Loucy (cell line): ENCODE data around the gene ATP1A2.

Experiments used
- H2AFZ ChIP-seq: fragments of 200-600 bp; sonication (generic); 2 replicates; pipeline ENCODE4 v1.6.0; 2016; ENCODE audit warnings: antibody characterized with exemption, mild to moderate bottlenecking, low read length, moderate library complexity
- H3F3A ChIP-seq: fragments of 200-600 bp; 2 replicates; pipeline ENCODE4 v1.6.0; 2016; ENCODE audit warnings: antibody characterized with exemption, low read depth, mild to moderate bottlenecking
- H3K27me3 ChIP-seq: fragments of 200-600 bp; sonication (generic); 2 replicates; pipeline ENCODE4 v1.6.1; 2014; ENCODE audit warnings: low read length, mild to moderate bottlenecking; ENCODE audit not compliant: insufficient read depth, poor library complexity, severe bottlenecking
- H3K36me3 ChIP-seq: fragments of 200-600 bp; sonication (generic); 2 replicates; pipeline ENCODE4 v1.6.1; 2016; ENCODE audit warnings: low read length; ENCODE audit not compliant: insufficient read depth
- H3K4me1 ChIP-seq: fragments of 200-600 bp; sonication (generic); 2 replicates; pipeline ENCODE4 v1.5.1; 2014; ENCODE audit warnings: low read length, mild to moderate bottlenecking; ENCODE audit not compliant: insufficient read depth, poor library complexity, severe bottlenecking
- H3K4me2 ChIP-seq: fragments of 200-600 bp; sonication (generic); 2 replicates; pipeline ENCODE4 v1.6.0; 2014; ENCODE audit warnings: antibody characterized with exemption, low read length, low read depth, mild to moderate bottlenecking; ENCODE audit not compliant: poor library complexity, severe bottlenecking
- H3K4me3 ChIP-seq: fragments of 200-600 bp; sonication (generic); 2 replicates; pipeline ENCODE4 v1.5.1; 2014; ENCODE audit warnings: low read length, mild to moderate bottlenecking, mixed read lengths; ENCODE audit not compliant: poor library complexity, severe bottlenecking
- H3K79me2 ChIP-seq: fragments of 200-600 bp; sonication (generic); 2 replicates; pipeline ENCODE4 v1.6.1; 2014; ENCODE audit warnings: low read length; ENCODE audit not compliant: insufficient read depth
- H3K9ac ChIP-seq: fragments of 200-600 bp; sonication (generic); 2 replicates; pipeline ENCODE4 v1.6.0; 2014; ENCODE audit warnings: mild to moderate bottlenecking, low read depth, low read length, moderate library complexity; ENCODE audit not compliant: poor library complexity, severe bottlenecking
- H3K9me2 ChIP-seq: fragments of 200-600 bp; sonication (generic); replicated peaks from 2 replicates; pipeline ENCODE4 v1.6.1; 2016; ENCODE audit warnings: low read depth, low read length, mixed read lengths
- H3K9me3 ChIP-seq: fragments of 200-600 bp; sonication (generic); 2 replicates; pipeline ENCODE4 v1.6.1; 2014; ENCODE audit warnings: mild to moderate bottlenecking, antibody characterized with exemption, low read length, low read depth; ENCODE audit not compliant: insufficient read depth
- H4K20me1 ChIP-seq: fragments of 200-600 bp; sonication (generic); 2 replicates; pipeline ENCODE4 v1.6.0; 2014; ENCODE audit warnings: antibody characterized with exemption, low read length, mild to moderate bottlenecking; ENCODE audit not compliant: insufficient read depth, poor library complexity, severe bottlenecking
- CTCF ChIP-seq: fragments of 200-600 bp; sonication (generic); conservative IDR thresholded peaks from 2 replicates; pipeline ENCODE4 v1.5.1; 2014; ENCODE audit warnings: mild to moderate bottlenecking, antibody characterized with exemption, low read length
- EZH2phosphoT487 ChIP-seq: fragments of 200-600 bp; IDR thresholded peaks from 2 replicates; pipeline ENCODE4 v1.6.1; 2018; ENCODE audit warnings: antibody characterized with exemption, mild to moderate bottlenecking, moderate library complexity, borderline replicate concordance

The ATP1A2 gene

GRCh38 chr1:160115545-160116282 is at the start of gene ATP1A2:
Gene ATP1A2 (plus strand): TSS chr1:160115759. CDS start chr1:160115862, 103 bp downstream.
- no peaks in the 10 kb centered on the region for H3K79me2 ChIP-seq
- H3F3A ChIP-seq = no peaks in the 10 kb centered on the region
- no peak for TF ChIP-seq CTCF
- no peak for TF ChIP-seq EZH2phosphoT487
- H3K4me1 ChIP-seq = no peaks in the 10 kb centered on the region
- H3K27me3 ChIP-seq = no peaks in the 10 kb centered on the region
- H3K9ac ChIP-seq = no peak within 1 kb of the TSS
- no peak within 1 kb of the TSS for H3K4me2 ChIP-seq
- H3K4me3 ChIP-seq = no peak within 1 kb of the TSS
- H2AFZ ChIP-seq = no peak within 1 kb of the TSS
- H3K9me3 ChIP-seq = no peaks in the 10 kb centered on the region
- H4K20me1 ChIP-seq = no peaks in the 10 kb centered on the region
- no peaks in the 10 kb centered on the region for H3K36me3 ChIP-seq
- no peaks in the 10 kb centered on the region for H3K9me2 ChIP-seq

- no peaks in the 10 kb centered on the region for H3F3A ChIP-seq
- TF ChIP-seq EZH2phosphoT487 = no peak
- no peak for TF ChIP-seq CTCF
- no peak overlapping the region for H3K4me2 ChIP-seq
- H3K9me3 ChIP-seq = no peaks in the 10 kb centered on the region
- H3K27me3 ChIP-seq = peaks cover 9% of the 10 kb centered on the region
- H2AFZ ChIP-seq = no peak overlapping the region
- no peak overlapping the region for H3K4me3 ChIP-seq
- no peaks in the 10 kb centered on the region for H3K36me3 ChIP-seq
- H3K79me2 ChIP-seq = no peaks in the 10 kb centered on the region
- no peaks in the 10 kb centered on the region for H4K20me1 ChIP-seq
- H3K4me1 ChIP-seq = peaks cover 6% of the 10 kb centered on the region
- H3K9ac ChIP-seq = no peak overlapping the region
- H3K9me2 ChIP-seq = no peaks in the 10 kb centered on the region
These were observed 48.5 kb upstream of the ATP1A2 start for GRCh38 chr1:160066829-160067745.

- peaks cover 9% of the 10 kb centered on the region for H3K27me3 ChIP-seq
- no peak overlapping the region for H3K4me3 ChIP-seq
- no peak for TF ChIP-seq CTCF
- no peak for TF ChIP-seq EZH2phosphoT487
- no peaks in the 10 kb centered on the region for H4K20me1 ChIP-seq
- H3K79me2 ChIP-seq = no peaks in the 10 kb centered on the region
- H3K4me1 ChIP-seq = peaks cover 6% of the 10 kb centered on the region
- H3K36me3 ChIP-seq = no peaks in the 10 kb centered on the region
- no peak overlapping the region for H3K9ac ChIP-seq
- H2AFZ ChIP-seq = no peak overlapping the region
- no peaks in the 10 kb centered on the region for H3K9me2 ChIP-seq
- H3K4me2 ChIP-seq = no peak overlapping the region
- no peaks in the 10 kb centered on the region for H3F3A ChIP-seq
- no peaks in the 10 kb centered on the region for H3K9me3 ChIP-seq
These were observed 47.3 kb upstream of the ATP1A2 start for GRCh38 chr1:160068225-160068624.
